Spleen (tissue), 7 donors: Measurements from ENCODE around the gene ZRSR2.
A peak's percentile ranks its signal among the peaks of the same experiment; 100 is the strongest.

Source experiments
- POLR2A ChIP-seq, 3 donors: fragments of 450-650 bp; IDR thresholded peaks; one replicate each; pipeline ENCODE4 v1.5.1; 2017; ENCODE audit warnings: antibody characterized with exemption in 3 of 3, mild to moderate bottlenecking in 1 of 3
- POLR2AphosphoS5 ChIP-seq, 3 donors: sonication (generic); formaldehyde crosslinking; IDR thresholded peaks; one replicate each; pipeline ENCODE4 v1.5.1; 2017; ENCODE audit warnings: antibody characterized with exemption in 3 of 3
- TF ChIP-seq, protein P1 (sequence below), 11 experiments: fragments of 200-600 bp in 7 of 11; fragments of 450-650 bp in 4 of 11; sonication (generic) in 4 of 11; IDR thresholded peaks in 8 of 11; conservative IDR thresholded peaks in 3 of 11; 1 replicate in 7 of 11; 2 replicates in 4 of 11; pipeline versions ENCODE4 v1.4.0 to v1.8.0; 2016 to 2021; ENCODE audit warnings: antibody characterized with exemption in 11 of 11, inconsistent platforms in 4 of 11, mild to moderate bottlenecking in 1 of 11
- donor health status: DM: no; HTN: no; CAD: no; lungs with moderate emphysema.
- donor health status: DM: no; HTN: no; CAD: no.
- donor health status: DM: no; HTN: no; CAD: no.

DNA sequence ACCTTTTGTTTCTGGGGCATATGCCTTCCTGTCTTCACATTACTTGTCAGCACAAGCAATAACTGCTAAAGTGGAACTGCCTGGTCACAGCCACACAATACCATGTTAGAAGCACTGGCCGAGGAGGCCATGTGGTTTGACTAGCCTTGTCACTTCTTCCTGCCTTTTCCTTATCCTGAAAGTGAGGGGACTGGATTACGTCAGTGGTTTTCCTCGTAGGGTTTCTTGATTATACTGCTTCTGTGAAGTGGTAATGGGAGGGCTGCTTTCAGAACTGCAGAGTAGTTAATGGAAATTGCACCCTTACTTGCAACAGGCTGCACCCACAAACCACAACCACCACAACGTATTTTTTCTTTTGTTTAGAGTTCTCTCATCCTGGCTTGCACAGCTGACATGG is 26.6 kb downstream of the ZRSR2 start:
- TF ChIP-seq, protein P1, sequence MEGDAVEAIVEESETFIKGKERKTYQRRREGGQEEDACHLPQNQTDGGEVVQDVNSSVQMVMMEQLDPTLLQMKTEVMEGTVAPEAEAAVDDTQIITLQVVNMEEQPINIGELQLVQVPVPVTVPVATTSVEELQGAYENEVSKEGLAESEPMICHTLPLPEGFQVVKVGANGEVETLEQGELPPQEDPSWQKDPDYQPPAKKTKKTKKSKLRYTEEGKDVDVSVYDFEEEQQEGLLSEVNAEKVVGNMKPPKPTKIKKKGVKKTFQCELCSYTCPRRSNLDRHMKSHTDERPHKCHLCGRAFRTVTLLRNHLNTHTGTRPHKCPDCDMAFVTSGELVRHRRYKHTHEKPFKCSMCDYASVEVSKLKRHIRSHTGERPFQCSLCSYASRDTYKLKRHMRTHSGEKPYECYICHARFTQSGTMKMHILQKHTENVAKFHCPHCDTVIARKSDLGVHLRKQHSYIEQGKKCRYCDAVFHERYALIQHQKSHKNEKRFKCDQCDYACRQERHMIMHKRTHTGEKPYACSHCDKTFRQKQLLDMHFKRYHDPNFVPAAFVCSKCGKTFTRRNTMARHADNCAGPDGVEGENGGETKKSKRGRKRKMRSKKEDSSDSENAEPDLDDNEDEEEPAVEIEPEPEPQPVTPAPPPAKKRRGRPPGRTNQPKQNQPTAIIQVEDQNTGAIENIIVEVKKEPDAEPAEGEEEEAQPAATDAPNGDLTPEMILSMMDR (IDR thresholded peaks at IDR 0.05 in 8 of 11, conservative IDR thresholded peaks at IDR 0.05 in 3 of 11), result no peak
- TF ChIP-seq POLR2A (IDR thresholded peaks at IDR 0.05) (no peak), POLR2AphosphoS5 (IDR thresholded peaks at IDR 0.05) (peak in 1 of 3 donors; percentile 7)
